IMR-90 (cell line): ENCODE measurements around the gene RIMKLA. TPM values are rescaled to one million over a fixed set of nuclear protein-coding genes. Genes with fewer than 3 reads are reported as not detected.

Experiments
- ATAC-seq: fragments of 200-7000 bp; cut with Tn5 transposase; 2 replicates; pipeline ENCODE4 v1.9.1; 2020; ENCODE audit warnings: low read depth, mild to moderate bottlenecking, moderate library complexity
- BruUV-seq: library from RNA; stranded (reverse); fragments of 400-500 nt; replicated peaks from 2 replicates; lab custom pipeline; 2021; lab: Mats Ljungman, UMichigan
- CTCF ChIA-PET: fragments of 300-600 bp; formaldehyde crosslinking; extraction: SDS; loops from one replicate; lab custom pipeline; 2021; ENCODE audit warnings: antibody characterized with exemption; lab: Yijun Ruan, JAX
- POLR2A ChIA-PET: fragments of 300-600 bp; sonication (Branson Sonifier 250); formaldehyde crosslinking; loops from one replicate; lab custom pipeline; 2022; ENCODE audit warnings: antibody characterized with exemption; ENCODE audit not compliant: unreplicated experiment; lab: Charles Lee
- DNase-seq: peaks from one replicate; pipeline ENCODE4 v3.0.0; 2013
- H2AFZ ChIP-seq: replicated peaks from 2 replicates; pipeline ENCODE3; 2013; ENCODE audit warnings: low read length, mild to moderate bottlenecking; ENCODE audit not compliant: poor library complexity
- H2AK5ac ChIP-seq: 2 replicates; pipeline ENCODE4 v1.6.1; 2013; ENCODE audit warnings: low read depth, low read length, inconsistent platforms
- H2AK9ac ChIP-seq: replicated peaks from 2 replicates; pipeline ENCODE3; 2013; ENCODE audit warnings: mild to moderate bottlenecking, low read depth, low read length, moderate library complexity; ENCODE audit not compliant: poor library complexity
- H2BK120ac ChIP-seq: 2 replicates; pipeline ENCODE4 v1.6.1; 2013; ENCODE audit warnings: low read depth, low read length, inconsistent platforms
- H2BK15ac ChIP-seq: 3 replicates; pipeline ENCODE4 v1.6.1; 2013; ENCODE audit warnings: low read depth, low read length, inconsistent platforms
- H2BK20ac ChIP-seq: 2 replicates; pipeline ENCODE4 v1.6.1; 2013; ENCODE audit warnings: low read depth, mild to moderate bottlenecking, inconsistent platforms, low read length, moderate library complexity
- H2BK5ac ChIP-seq: 2 replicates; pipeline ENCODE4 v1.6.1; 2013; ENCODE audit warnings: mild to moderate bottlenecking, low read depth, low read length, inconsistent platforms; ENCODE audit not compliant: poor library complexity, severe bottlenecking
- H3K14ac ChIP-seq: replicated peaks from 2 replicates; pipeline ENCODE4 v1.6.1; 2013; ENCODE audit warnings: low read depth, low read length, inconsistent platforms
- H3K18ac ChIP-seq: 2 replicates; pipeline ENCODE4 v1.6.1; 2013; ENCODE audit warnings: low read depth, low read length, control low read depth
- H3K23ac ChIP-seq: 2 replicates; pipeline ENCODE4 v1.6.1; 2013; ENCODE audit warnings: low read depth, low read length, inconsistent platforms
- H3K27ac ChIP-seq: 2 replicates; pipeline ENCODE4 v1.5.1; 2013; ENCODE audit warnings: mild to moderate bottlenecking, control low read depth, low read length; ENCODE audit not compliant: insufficient read depth
- H3K27me3 ChIP-seq: 2 replicates; pipeline ENCODE4 v1.6.1; 2013; ENCODE audit warnings: low read length; ENCODE audit not compliant: control insufficient read depth, insufficient read depth
- H3K36me3 ChIP-seq: 2 replicates; pipeline ENCODE4 v1.6.1; 2013; ENCODE audit warnings: low read length, mixed read lengths; ENCODE audit not compliant: control insufficient read depth, insufficient read depth
- H3K4ac ChIP-seq: 2 replicates; pipeline ENCODE4 v1.6.1; 2013; ENCODE audit warnings: low read depth, low read length, inconsistent platforms
- H3K4me1 ChIP-seq: 2 replicates; pipeline ENCODE4 v1.6.1; 2013; ENCODE audit warnings: low read length, mixed read lengths; ENCODE audit not compliant: control insufficient read depth, insufficient read depth
- H3K4me2 ChIP-seq: 2 replicates; pipeline ENCODE4 v1.6.1; 2013; ENCODE audit warnings: low read depth, mild to moderate bottlenecking, control low read depth, low read length, moderate library complexity
- H3K4me3 ChIP-seq: 2 replicates; pipeline ENCODE4 v1.5.1; 2013; ENCODE audit warnings: low read depth, mild to moderate bottlenecking, control low read depth, low read length, moderate library complexity; ENCODE audit not compliant: insufficient read depth
- H3K56ac ChIP-seq: 2 replicates; pipeline ENCODE4 v1.6.1; 2013; ENCODE audit warnings: low read length, inconsistent platforms; ENCODE audit not compliant: insufficient read depth; ENCODE audit errors: extremely low read depth
- H3K79me1 ChIP-seq, 2 experiments: 2 replicates each; pipeline ENCODE4 v1.6.1; 2013; ENCODE audit warnings: low read length in 2 of 2, inconsistent platforms in 1 of 2, low read depth in 1 of 2
- H3K9ac ChIP-seq: 2 replicates; pipeline ENCODE4 v1.6.1; 2013; ENCODE audit warnings: low read depth, low read length, control low read depth
- H3K9me1 ChIP-seq: 2 replicates; pipeline ENCODE4 v1.6.1; 2013; ENCODE audit warnings: low read length, inconsistent platforms; ENCODE audit not compliant: insufficient read depth
- H3K9me3 ChIP-seq: 2 replicates; pipeline ENCODE4 v1.6.1; 2013; ENCODE audit warnings: low read length; ENCODE audit not compliant: control insufficient read depth, insufficient read depth
- H4K20me1 ChIP-seq: 2 replicates; pipeline ENCODE4 v1.6.1; 2013; ENCODE audit warnings: low read length, inconsistent platforms; ENCODE audit not compliant: insufficient read depth
- H4K5ac ChIP-seq: 2 replicates; pipeline ENCODE4 v1.6.1; 2013; ENCODE audit warnings: mild to moderate bottlenecking, low read depth, low read length, control low read depth
- H4K8ac ChIP-seq, 2 experiments: 2 replicates each; pipeline ENCODE4 v1.6.1; 2013; ENCODE audit warnings: low read depth in 2 of 2, low read length in 2 of 2, control low read depth in 1 of 2, inconsistent platforms in 1 of 2
- H4K91ac ChIP-seq: 2 replicates; pipeline ENCODE4 v1.6.1; 2013; ENCODE audit warnings: low read depth, low read length, inconsistent platforms; ENCODE audit not compliant: insufficient read depth
- BHLHE40 ChIP-seq: fragments of 150-350 bp; IDR thresholded peaks from 2 replicates; pipeline ENCODE4 v1.6.1; 2016; ENCODE audit warnings: mild to moderate bottlenecking, low read depth, low read length
- CHD1 ChIP-seq: IDR thresholded peaks from 2 replicates; pipeline ENCODE4 v1.6.1; 2012; ENCODE audit warnings: low read depth, low read length, improper control_type of control experiment
- CTCF ChIP-seq: conservative IDR thresholded peaks from 2 replicates; pipeline ENCODE4 v1.5.1; 2012; ENCODE audit warnings: mild to moderate bottlenecking, low read depth, low read length, improper control_type of control experiment
- ELK1 ChIP-seq: fragments of 150-350 bp; IDR thresholded peaks from 2 replicates; pipeline ENCODE4 v1.6.1; 2016; ENCODE audit warnings: low read depth, mild to moderate bottlenecking, low read length, moderate library complexity, borderline replicate concordance
- MAFK ChIP-seq: IDR thresholded peaks from 2 replicates; pipeline ENCODE4 v1.6.1; 2012; ENCODE audit warnings: low read depth, low read length, improper control_type of control experiment
- MAZ ChIP-seq: IDR thresholded peaks from 2 replicates; pipeline ENCODE4 v1.6.1; 2012; ENCODE audit warnings: low read depth, mild to moderate bottlenecking, low read length, improper control_type of control experiment, moderate library complexity, borderline replicate concordance
- MXI1 ChIP-seq: IDR thresholded peaks from 2 replicates; pipeline ENCODE4 v1.6.1; 2012; ENCODE audit warnings: low read depth, mild to moderate bottlenecking, low read length, moderate library complexity, borderline replicate concordance
- NFE2L2 ChIP-seq: fragments of 150-350 bp; IDR thresholded peaks from 2 replicates; pipeline ENCODE4 v1.6.1; 2016; ENCODE audit warnings: low read depth, mild to moderate bottlenecking, low read length
- POLR2A ChIP-seq: IDR thresholded peaks from 2 replicates; pipeline ENCODE4 v1.6.1; 2012; ENCODE audit warnings: mild to moderate bottlenecking, low read depth, low read length
- RCOR1 ChIP-seq: IDR thresholded peaks from 2 replicates; pipeline ENCODE4 v1.6.1; 2012; ENCODE audit warnings: mild to moderate bottlenecking, low read length, improper control_type of control experiment; ENCODE audit not compliant: insufficient replicate concordance
- USF2 ChIP-seq: fragments of 150-350 bp; IDR thresholded peaks from 2 replicates; pipeline ENCODE4 v1.6.1; 2017; ENCODE audit warnings: mild to moderate bottlenecking, antibody characterized with exemption, low read length, low read depth
- WGBS, 2 experiments: methylation state at CpG; one replicate each; pipeline versions ENCODE4 v1.1.5 to v1.1.7; 2013; ENCODE audit warnings: missing lambda C conversion rate in 2 of 2; ENCODE audit not compliant: insufficient read length in 1 of 2; ENCODE audit errors: extremely low coverage in 2 of 2; 5-methylcytosine and 5-hydroxymethylcytosine counted together
- dilution Hi-C: fragments of 300-500 bp; cut with HindIII; formaldehyde crosslinking; loops from one replicate; pipeline ENCODE4 v1.14.3; 2018; ENCODE audit warnings: low sequenced_read_pairs; ENCODE audit not compliant: unreplicated experiment
- in situ Hi-C: fragments of 300-500 bp; cut with MboI; formaldehyde crosslinking; loops from 3 replicates; pipeline ENCODE4 v1.14.3; 2019; ENCODE audit warnings: low sequenced_read_pairs, inconsistent platforms, mixed read lengths
- intact Hi-C: fragments of 100-400 bp; cut with micrococcal nuclease; formaldehyde crosslinking; loops from 2 replicates; pipeline ENCODE4 v1.10.0; 2022
- polyA plus RNA-seq, 3 experiments: library from polyadenylated mRNA; depleted of rRNA; stranded (reverse); fragments of >200 nt; gene quantifications; 2 replicates each; pipeline ENCODE4 v1.2.3, GENCODE V29; 2012; ENCODE audit warnings: low replicate concordance in 1 of 3
- total RNA-seq: library from RNA; depleted of rRNA; stranded (reverse); fragments of >200 nt; gene quantifications from 2 replicates; pipeline ENCODE4 v1.2.3, GENCODE V29; 2012

RIMKLA gene
- total and polyA plus RNA-seq, 2 of the 4 experiments (the other 2 are of a cell fraction), result not detected

- CTCF ChIA-PET, result interaction anchor here (0.7 kb wide), 1 partner anchor 13 kb away, joined by 3 read pairs; no protein-coding TSS in a partner anchor
- in situ Hi-C loops, result no loop called here
- no TSS peak for BruUV-seq
Observed at GRCh38 chr1:42424201-42424600, 43.6 kb downstream of the RIMKLA start.

More at GRCh38 chr1:42424201-42424600, 43.6 kb downstream of the RIMKLA start:
- Histone ChIP-seq H2BK120ac (no peak overlapping the region), H3K4me1 (peaks cover 3% of the 10 kb centered on the region; the same call in 1 of the 2 replicates), H2BK15ac (no peak overlapping the region), H4K20me1 (no peaks in the 10 kb centered on the region), H3K27me3 (peaks cover 33% of the 10 kb centered on the region), H3K4ac (no peak overlapping the region), H3K14ac (no peak overlapping the region), H3K9ac (no peak overlapping the region), H3K18ac (no peak overlapping the region), H3K4me2 (no peak overlapping the region), H2BK5ac (no peak overlapping the region), H3K27ac (no peak overlapping the region), H3K9me1 (no peaks in the 10 kb centered on the region), H3K36me3 (no peaks in the 10 kb centered on the region), H3K23ac (no peak overlapping the region), H3K4me3 (no peak overlapping the region), H2AK5ac (no peak overlapping the region), H3K56ac (no peak overlapping the region), H2AK9ac (no peak overlapping the region), H4K5ac (no peak overlapping the region), H2BK20ac (no peak overlapping the region), H2AFZ (no peak overlapping the region), H3K79me1 (no peaks in the 10 kb centered on the region), H4K8ac (no peak overlapping the region), H3K9me3 (no peaks in the 10 kb centered on the region), H4K91ac (no peak overlapping the region)
- POLR2A ChIA-PET, result no interaction called here
- no peak for TF ChIP-seq MXI1
- no peak for TF ChIP-seq MAFK
- no peak for TF ChIP-seq CTCF
- no peak for TF ChIP-seq MAZ
- TF ChIP-seq USF2, result no peak
- no peak for TF ChIP-seq CHD1
- no peak for TF ChIP-seq NFE2L2
- TF ChIP-seq ELK1, result no peak
- no peak for TF ChIP-seq POLR2A
- no peak for TF ChIP-seq BHLHE40
- TF ChIP-seq RCOR1, result no peak
- WGBS, 2 experiments, result no CpG with 5 or more reads among the region's 4 CpGs
- intact Hi-C loops, result no loop called here
- ATAC-seq (no peak), DNase-seq (peak; percentile 6)
- dilution Hi-C loops, result no loop called here
